AG04449 (cell line): ENCODE data around the gene UNC79.

Experiments
- CTCF ChIA-PET: fragments of 350-600 bp; formaldehyde crosslinking; extraction: SDS; loops from one replicate; lab custom pipeline; 2021; ENCODE audit warnings: antibody characterized with exemption; lab: Yijun Ruan, JAX
- POLR2A ChIA-PET: fragments of 400-600, 350-600 bp; formaldehyde crosslinking; extraction: SDS; loops from one replicate; lab custom pipeline; 2020; ENCODE audit warnings: antibody characterized with exemption, inconsistent platforms; lab: Yijun Ruan, JAX
- DNase-seq: peaks from one replicate; pipeline ENCODE4 v3.0.0-alpha.2; 2010; ENCODE audit warnings: low read depth, low spot score
- H3K4me3 ChIP-seq: 2 replicates; pipeline ENCODE4 v1.5.1; 2011; ENCODE audit warnings: low read depth, mild to moderate bottlenecking, control low read depth, low read length
- TF ChIP-seq, protein P1 (sequence below): IDR thresholded peaks from one replicate; pipeline ENCODE4 v1.5.1; 2011; ENCODE audit warnings: mild to moderate bottlenecking, moderate library complexity, low read length, control low read depth, inconsistent platforms; ENCODE audit not compliant: insufficient read depth; ENCODE audit errors: missing control alignments

UNC79 gene

DNA sequence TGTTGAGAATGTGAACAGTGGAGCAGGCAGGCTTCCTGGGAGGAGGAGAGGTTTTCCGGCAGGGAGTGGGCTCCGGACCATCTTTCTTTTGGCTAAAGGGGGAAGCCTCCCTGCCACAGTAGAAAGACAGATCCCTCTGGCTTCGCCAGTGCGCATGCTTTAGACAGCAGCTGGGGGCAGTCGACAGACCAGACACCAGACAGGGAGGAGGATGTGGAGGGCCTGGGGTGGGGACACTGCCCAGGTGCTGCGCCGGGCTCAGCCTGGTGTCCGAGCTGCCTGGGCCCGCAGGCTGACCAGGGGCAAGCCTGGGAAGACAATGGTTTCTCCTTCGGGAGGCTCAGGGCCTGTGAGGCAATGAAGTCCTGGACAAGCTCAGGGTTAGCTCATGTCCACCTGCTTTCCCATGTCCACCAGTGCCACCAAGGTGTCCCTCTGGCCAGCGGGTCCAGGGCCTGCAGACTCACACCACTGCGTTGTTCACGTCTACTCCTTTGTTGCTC is 290.3 kb downstream of the UNC79 start:
- H3K4me3 ChIP-seq = no peak overlapping the region
- DNase-seq = no peak
- ChIA-PET POLR2A (no interaction called here), CTCF (no interaction called here)
- TF ChIP-seq, protein P1, sequence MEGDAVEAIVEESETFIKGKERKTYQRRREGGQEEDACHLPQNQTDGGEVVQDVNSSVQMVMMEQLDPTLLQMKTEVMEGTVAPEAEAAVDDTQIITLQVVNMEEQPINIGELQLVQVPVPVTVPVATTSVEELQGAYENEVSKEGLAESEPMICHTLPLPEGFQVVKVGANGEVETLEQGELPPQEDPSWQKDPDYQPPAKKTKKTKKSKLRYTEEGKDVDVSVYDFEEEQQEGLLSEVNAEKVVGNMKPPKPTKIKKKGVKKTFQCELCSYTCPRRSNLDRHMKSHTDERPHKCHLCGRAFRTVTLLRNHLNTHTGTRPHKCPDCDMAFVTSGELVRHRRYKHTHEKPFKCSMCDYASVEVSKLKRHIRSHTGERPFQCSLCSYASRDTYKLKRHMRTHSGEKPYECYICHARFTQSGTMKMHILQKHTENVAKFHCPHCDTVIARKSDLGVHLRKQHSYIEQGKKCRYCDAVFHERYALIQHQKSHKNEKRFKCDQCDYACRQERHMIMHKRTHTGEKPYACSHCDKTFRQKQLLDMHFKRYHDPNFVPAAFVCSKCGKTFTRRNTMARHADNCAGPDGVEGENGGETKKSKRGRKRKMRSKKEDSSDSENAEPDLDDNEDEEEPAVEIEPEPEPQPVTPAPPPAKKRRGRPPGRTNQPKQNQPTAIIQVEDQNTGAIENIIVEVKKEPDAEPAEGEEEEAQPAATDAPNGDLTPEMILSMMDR = no peak

DNA sequence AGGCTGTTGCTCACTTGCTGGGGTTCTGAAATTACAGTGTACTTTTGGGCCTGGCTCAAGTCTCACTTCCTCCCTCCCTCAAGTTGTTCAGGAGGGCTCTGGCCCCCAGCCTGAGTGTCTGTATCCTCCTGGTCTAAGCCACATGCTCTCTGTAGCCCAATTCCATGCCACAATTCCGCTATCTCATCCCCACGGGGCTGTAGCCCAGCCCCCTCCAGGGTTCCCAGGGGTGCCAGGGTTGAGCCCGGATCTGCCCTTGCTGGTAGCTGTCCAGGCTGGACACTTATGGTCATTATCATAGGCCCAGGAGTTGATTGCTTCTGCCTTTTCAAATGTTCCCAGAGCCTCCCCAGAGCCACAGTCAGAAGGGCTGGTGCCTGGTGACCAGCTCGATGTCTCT is 292.3 kb downstream of the UNC79 start:
- POLR2A ChIA-PET = no interaction called here

DNA sequence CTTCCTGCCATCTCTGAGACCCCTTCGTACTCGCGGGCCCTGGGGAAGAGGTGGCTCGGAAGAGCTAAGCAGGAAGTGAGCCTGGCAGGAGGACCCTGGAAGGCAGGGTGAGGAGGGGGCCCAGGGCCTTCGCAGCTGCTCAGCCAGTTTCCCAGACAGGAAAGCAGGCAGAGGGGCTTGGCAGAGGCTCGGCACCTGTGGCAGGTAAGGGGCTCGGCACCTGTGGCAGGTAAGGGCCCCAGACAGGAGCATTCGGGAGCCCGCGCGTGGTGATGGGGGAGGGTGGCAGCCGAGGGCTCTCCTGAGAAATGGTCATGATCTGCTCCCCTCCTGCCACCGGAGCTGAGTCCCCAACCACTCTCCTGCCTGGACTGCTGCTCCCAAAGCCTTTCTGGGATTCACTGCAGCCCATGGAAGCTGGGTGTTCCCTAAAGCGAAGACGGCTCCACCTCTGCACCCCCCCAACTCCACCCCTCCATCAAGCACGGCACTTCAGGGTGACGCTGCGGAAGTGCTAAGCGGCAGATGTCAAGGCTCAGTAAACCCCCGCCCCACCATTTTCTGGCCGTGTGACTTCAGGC is 294.4 kb downstream of the UNC79 start:
- CTCF ChIA-PET = no interaction called here
- H3K4me3 ChIP-seq = no peak overlapping the region
- DNase-seq = no peak
- TF ChIP-seq, protein P1 = no peak
- POLR2A ChIA-PET = no interaction called here

More for the DNA sequence above, 292.3 kb downstream of the UNC79 start:
- no peak overlapping the region for H3K4me3 ChIP-seq
- TF ChIP-seq, protein P1 = no peak
- CTCF ChIA-PET = no interaction called here
- DNase-seq = no peak

DNA sequence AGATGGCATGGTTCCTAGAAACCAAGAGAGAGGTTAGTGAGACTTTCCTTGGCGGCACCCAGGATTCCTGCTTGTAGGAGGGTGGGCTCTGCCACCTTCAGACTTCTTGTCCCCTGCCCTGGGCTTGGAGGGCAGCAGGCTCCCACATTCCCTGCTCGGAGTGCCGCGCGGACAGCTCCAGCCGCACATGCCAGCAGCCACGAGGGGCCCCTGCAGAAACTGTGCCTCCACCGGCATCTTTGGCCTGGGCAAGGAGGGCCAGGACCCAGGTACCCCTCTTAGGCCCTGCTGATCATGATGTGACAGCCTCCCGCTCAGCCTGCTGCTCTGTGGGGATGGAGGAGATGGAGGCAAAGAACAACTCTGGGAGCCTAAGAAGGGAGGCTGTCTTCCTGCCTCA is 295.3 kb downstream of the UNC79 start:
- TF ChIP-seq, protein P1 = no peak
- ChIA-PET CTCF (no interaction called here), POLR2A (no interaction called here)
- DNase-seq = no peak
- H3K4me3 ChIP-seq = no peak overlapping the region

DNA sequence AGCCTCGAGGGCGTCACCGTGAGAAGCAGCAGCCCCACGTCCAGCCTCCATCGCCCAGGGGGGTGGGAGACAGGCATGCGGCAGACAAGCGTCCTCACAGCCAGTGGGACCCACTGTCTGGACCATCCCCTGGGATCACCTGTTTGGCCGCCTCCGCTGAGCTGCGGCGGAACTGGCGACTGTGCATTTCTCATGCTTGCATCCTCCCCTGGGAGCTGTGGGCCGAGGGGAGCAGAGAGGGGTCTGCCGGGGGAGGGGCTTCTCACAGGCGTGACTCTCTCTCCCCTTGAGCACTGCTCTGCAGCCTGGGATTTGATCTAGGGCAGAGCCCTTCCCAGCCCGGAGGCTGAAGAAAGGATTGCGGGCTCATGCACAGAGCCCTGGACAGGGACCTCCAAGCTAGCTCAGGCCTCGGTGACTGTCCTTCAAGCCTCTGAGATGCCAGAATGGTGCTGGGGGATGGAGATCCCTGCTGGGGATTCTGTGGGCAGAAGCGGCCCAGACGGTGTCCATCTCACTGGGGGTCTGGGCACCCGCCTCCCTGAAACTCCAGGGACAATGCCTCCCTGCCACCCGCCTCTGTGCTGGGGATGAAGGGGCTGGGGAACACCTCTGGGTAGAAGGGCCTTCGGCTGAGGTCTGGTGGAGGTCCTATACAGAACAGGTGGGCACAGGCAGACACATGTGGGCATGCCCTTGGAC is 296.5 kb downstream of the UNC79 start:
- no peak for DNase-seq
- TF ChIP-seq, protein P1 = no peak
- ChIA-PET CTCF (no interaction called here), POLR2A (no interaction called here)
- no peak overlapping the region for H3K4me3 ChIP-seq

DNA sequence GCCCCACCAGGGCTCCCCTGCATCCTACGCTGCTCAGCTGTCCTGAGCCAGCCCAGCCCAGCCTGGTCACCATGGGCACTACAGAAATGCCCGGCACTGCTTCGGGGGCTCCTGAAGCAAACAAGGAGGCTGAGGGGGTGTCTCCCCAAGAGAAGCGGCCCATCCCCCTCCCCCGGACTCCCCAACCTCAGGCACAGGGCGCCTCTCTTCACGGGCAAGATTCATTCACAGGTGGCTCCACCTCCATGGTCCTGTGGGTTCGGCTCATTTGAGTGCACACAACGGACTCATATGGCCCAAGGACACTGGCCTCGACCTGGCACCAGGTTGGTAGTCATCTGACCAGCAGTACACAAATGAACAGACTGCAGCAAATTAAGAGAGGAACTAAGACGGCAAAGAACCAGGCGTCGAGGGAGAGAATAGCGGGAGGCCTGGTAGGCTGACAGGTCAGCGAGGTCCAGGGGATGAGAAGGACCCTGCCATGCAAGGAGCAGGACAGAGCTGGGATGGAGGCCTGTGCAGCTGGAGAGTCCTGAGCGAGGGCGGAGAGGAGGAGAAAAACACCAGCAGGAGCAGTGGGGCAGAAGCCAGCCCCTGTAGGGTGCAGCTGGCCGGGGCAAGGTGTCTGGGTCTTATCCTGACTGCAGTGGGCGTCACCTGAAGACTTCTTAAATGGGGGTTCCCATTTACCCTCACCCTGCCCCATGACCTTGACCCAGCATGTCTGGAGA is 297.3 kb downstream of the UNC79 start:
- TF ChIP-seq, protein P1 = no peak
- CTCF ChIA-PET = no interaction called here
- POLR2A ChIA-PET = no interaction called here
- DNase-seq = no peak
- H3K4me3 ChIP-seq = no peak overlapping the region
